ENCODE results near the gene SBF2. TPM values are rescaled to one million over a fixed set of nuclear protein-coding genes. Genes with fewer than 3 reads are reported as not detected.

The SBF2 gene
- polyA plus RNA-seq, 1 experiment = 44.4 TPM

GRCh38 chr11:9783986-9784385 lies 510.0 kb downstream of the SBF2 start:
- no peak for TF ChIP-seq CTCF (IDR thresholded peaks at IDR 0.05; ENCODE audit: low read depth, low read length)
- Histone ChIP-seq H3K9me3 (ENCODE audit: control insufficient read depth, insufficient read depth, low read length) (no peaks in the 10 kb centered on the region), H3K27ac (ENCODE audit: low read depth, low read length) (no peak overlapping the region), H3K4me3 (ENCODE audit: low read depth, low read length) (no peak overlapping the region), H3K27me3 (ENCODE audit: control insufficient read depth, insufficient read depth, low read length) (no peaks in the 10 kb centered on the region)
- CTCF ChIA-PET = interaction anchor here (0.7 kb wide), 1 partner anchor 44 kb away, joined by 3 read pairs; no protein-coding TSS in a partner anchor
- POLR2A ChIA-PET = no interaction called here
- DNase-seq (ENCODE audit: low read depth, low spot score) = no peak

DNA sequence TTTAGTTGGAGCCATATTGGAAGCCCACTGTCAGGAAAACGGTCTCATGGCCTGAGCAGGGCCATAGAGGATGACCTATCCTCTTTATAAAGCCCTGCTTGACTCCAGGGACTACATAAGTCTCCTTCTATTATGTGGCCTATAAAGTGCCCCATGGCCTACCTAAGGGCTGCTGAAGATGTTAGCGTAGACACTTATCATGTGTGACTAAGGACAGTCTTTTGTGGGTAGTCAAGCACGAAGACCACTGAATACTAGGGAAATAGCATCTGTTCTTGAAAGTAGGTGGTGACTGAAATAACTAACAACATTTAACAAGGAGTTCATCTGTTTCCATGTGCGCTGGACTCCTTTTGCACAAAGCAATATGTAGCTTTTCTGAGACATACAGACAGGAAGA lies 513.1 kb downstream of the SBF2 start:
- Histone ChIP-seq H3K27ac (ENCODE audit: low read depth, low read length) (no peak overlapping the region), H3K4me3 (ENCODE audit: low read depth, low read length) (no peak overlapping the region), H3K9me3 (ENCODE audit: control insufficient read depth, insufficient read depth, low read length) (no peaks in the 10 kb centered on the region), H3K27me3 (ENCODE audit: control insufficient read depth, insufficient read depth, low read length) (no peaks in the 10 kb centered on the region)
- no peak for TF ChIP-seq CTCF (IDR thresholded peaks at IDR 0.05; ENCODE audit: low read depth, low read length)
- DNase-seq (ENCODE audit: low read depth, low spot score) = no peak
- CTCF ChIA-PET = no interaction called here
- POLR2A ChIA-PET = no interaction called here

DNA sequence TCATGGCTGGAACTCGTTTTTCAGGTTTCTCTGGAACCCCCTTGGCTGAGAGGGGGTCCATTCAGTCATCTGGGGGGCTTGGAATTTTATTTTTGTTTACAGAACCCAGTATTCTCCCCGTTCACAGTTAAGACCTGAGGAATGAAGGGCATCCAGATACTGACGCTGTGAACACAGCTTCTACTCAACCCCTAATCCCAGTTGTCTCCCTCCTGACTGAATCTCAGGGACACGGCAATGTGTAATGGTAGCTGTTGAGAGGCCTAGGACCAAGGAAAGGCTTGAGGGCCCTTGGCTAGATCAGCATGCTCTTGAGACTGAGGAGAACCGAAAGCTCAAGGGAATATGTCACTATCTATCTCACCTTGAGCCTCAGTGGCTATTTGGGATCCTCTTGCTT lies 516.5 kb downstream of the SBF2 start:
- POLR2A ChIA-PET = interaction anchor here (1.0 kb wide), 1 partner anchor 12 kb away, joined by 3 read pairs; no protein-coding TSS in a partner anchor

DNA sequence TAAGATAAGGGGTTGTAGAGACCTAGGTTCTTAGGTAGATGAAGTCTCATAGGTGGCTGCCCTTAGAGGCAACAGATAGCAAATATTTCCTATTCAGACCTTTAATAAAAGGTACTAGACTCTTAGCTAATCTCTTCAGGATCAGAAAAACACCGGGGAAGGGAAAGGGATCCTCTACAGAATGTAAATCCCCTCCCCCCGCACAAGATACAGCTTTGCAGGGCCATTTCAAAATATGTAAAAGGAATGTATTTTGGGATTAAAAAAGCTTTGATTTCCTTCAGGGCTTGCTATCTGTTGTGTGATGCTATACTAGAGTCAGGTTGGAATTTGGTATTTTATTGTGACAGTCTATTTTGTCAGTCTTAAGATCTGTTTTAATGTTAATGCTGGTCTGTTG lies 517.0 kb downstream of the SBF2 start:
- DNase-seq (ENCODE audit: low read depth, low spot score) = no peak
- no peaks in the 10 kb centered on the region for H3K27me3 ChIP-seq (ENCODE audit: control insufficient read depth, insufficient read depth, low read length)
- H3K27ac ChIP-seq (ENCODE audit: low read depth, low read length) = no peak overlapping the region
- CTCF ChIA-PET = no interaction called here
- H3K9me3 ChIP-seq (ENCODE audit: control insufficient read depth, insufficient read depth, low read length) = no peaks in the 10 kb centered on the region
- H3K4me3 ChIP-seq (ENCODE audit: low read depth, low read length) = peak overlapping the region; percentile 50
- TF ChIP-seq CTCF (IDR thresholded peaks at IDR 0.05; ENCODE audit: low read depth, low read length) = no peak
- POLR2A ChIA-PET = interaction anchor here (1.0 kb wide), 1 partner anchor 12 kb away, joined by 3 read pairs; no protein-coding TSS in a partner anchor

More for the DNA sequence above, 516.5 kb downstream of the SBF2 start:
- CTCF ChIA-PET = no interaction called here
- Histone ChIP-seq H3K27me3 (ENCODE audit: control insufficient read depth, insufficient read depth, low read length) (no peaks in the 10 kb centered on the region), H3K27ac (ENCODE audit: low read depth, low read length) (no peak overlapping the region), H3K4me3 (ENCODE audit: low read depth, low read length) (peak overlapping the region; percentile 50), H3K9me3 (ENCODE audit: control insufficient read depth, insufficient read depth, low read length) (no peaks in the 10 kb centered on the region)
- no peak for TF ChIP-seq CTCF (IDR thresholded peaks at IDR 0.05; ENCODE audit: low read depth, low read length)
- no peak for DNase-seq (ENCODE audit: low read depth, low spot score)

- no peaks in the 10 kb centered on the region for H3K9me3 ChIP-seq (ENCODE audit: control insufficient read depth, insufficient read depth, low read length)
- no peaks in the 10 kb centered on the region for H3K27me3 ChIP-seq (ENCODE audit: control insufficient read depth, insufficient read depth, low read length)
- ChIA-PET CTCF (no interaction called here), POLR2A (interaction anchor here (0.7 to 1.2 kb wide), 2 partner anchors 11 to 17 kb away, joined by 3 to 4 read pairs; no protein-coding TSS in a partner anchor)
- no peak for DNase-seq (ENCODE audit: low read depth, low spot score)
- H3K27ac ChIP-seq (ENCODE audit: low read depth, low read length) = peak overlapping the region; percentile 33
- peak overlapping the region; percentile 50 for H3K4me3 ChIP-seq (ENCODE audit: low read depth, low read length)
- TF ChIP-seq CTCF (IDR thresholded peaks at IDR 0.05; ENCODE audit: low read depth, low read length) = no peak
Measured at GRCh38 chr11:9776203-9776602, 517.8 kb downstream of the SBF2 start.

Data from AG04450 (cell line).